A673 (cell line): ENCODE results near the gene RHO. TPM values are rescaled to one million over a fixed set of nuclear protein-coding genes. Genes with fewer than 3 reads are reported as not detected.

Experiments used
- BruUV-seq: library from RNA; stranded (reverse); fragments of 400-500 nt; replicated peaks from 2 replicates; lab custom pipeline; 2021; lab: Mats Ljungman, UMichigan
- CTCF ChIA-PET: fragments of 300-600 bp; sonication (Branson Sonifier 250); formaldehyde crosslinking; loops from one replicate; lab custom pipeline; 2022; ENCODE audit warnings: antibody characterized with exemption; lab: Charles Lee
- POLR2A ChIA-PET: fragments of 300-600 bp; sonication (Branson Sonifier 250); formaldehyde crosslinking; loops from one replicate; lab custom pipeline; 2022; ENCODE audit warnings: antibody characterized with exemption; ENCODE audit not compliant: low non-redundant PET; lab: Charles Lee
- DNase-seq: peaks from one replicate; pipeline ENCODE4 v3.0.0-alpha.2; 2015; ENCODE audit warnings: low spot score
- H3K27ac ChIP-seq: fragments of 200-600 bp; sonication (generic); 2 replicates; pipeline ENCODE4 v1.5.1; 2016; ENCODE audit warnings: mixed run types, low read depth, mild to moderate bottlenecking, mixed read lengths, antibody characterized with exemption, low read length; ENCODE audit not compliant: poor library complexity, severe bottlenecking
- H3K27me3 ChIP-seq: fragments of 200-600 bp; sonication (generic); replicated peaks from 2 replicates; pipeline ENCODE4 v1.6.1; 2017; ENCODE audit warnings: mixed run types, low read depth, mild to moderate bottlenecking, mixed read lengths, antibody characterized with exemption, low read length; ENCODE audit not compliant: insufficient read depth, poor library complexity
- H3K36me3 ChIP-seq: fragments of 200-600 bp; sonication (generic); 2 replicates; pipeline ENCODE4 v1.6.1; 2016; ENCODE audit warnings: mixed run types, mild to moderate bottlenecking, mixed read lengths, antibody characterized with exemption, low read length; ENCODE audit not compliant: insufficient read depth, poor library complexity, severe bottlenecking
- H3K4me1 ChIP-seq: fragments of 200-600 bp; sonication (generic); 2 replicates; pipeline ENCODE4 v1.6.1; 2017; ENCODE audit warnings: mixed run types, mild to moderate bottlenecking, mixed read lengths, antibody characterized with exemption, low read length; ENCODE audit not compliant: insufficient read depth, poor library complexity, severe bottlenecking
- H3K4me3 ChIP-seq: fragments of 200-600 bp; sonication (generic); 2 replicates; pipeline ENCODE4 v1.5.1; 2016; ENCODE audit warnings: low read depth, mixed run types, mild to moderate bottlenecking, mixed read lengths, low read length; ENCODE audit not compliant: poor library complexity, severe bottlenecking
- H3K9me3 ChIP-seq: fragments of 200-600 bp; sonication (generic); 2 replicates; pipeline ENCODE4 v1.6.1; 2016; ENCODE audit warnings: mixed run types, low read depth, mild to moderate bottlenecking, mixed read lengths, antibody characterized with exemption, low read length; ENCODE audit not compliant: poor library complexity, severe bottlenecking
- EZH2 ChIP-seq: fragments of 200-600 bp; sonication (generic); IDR thresholded peaks from 2 replicates; pipeline ENCODE4 v1.6.1; 2017; ENCODE audit warnings: borderline replicate concordance, low read depth, mild to moderate bottlenecking, mixed read lengths, antibody characterized with exemption, low read length; ENCODE audit not compliant: poor library complexity, severe bottlenecking
- intact Hi-C: fragments of 100-400 bp; cut with micrococcal nuclease; formaldehyde crosslinking; loops from one replicate; pipeline ENCODE4 v1.10.0; 2022; ENCODE audit not compliant: unreplicated experiment
- total RNA-seq: library from RNA; stranded (reverse); gene quantifications from 2 replicates; pipeline ENCODE4 v1.2.3, GENCODE V29; 2021
- TF ChIP-seq, protein P1 (sequence below): fragments of 300-800, 200-600 bp; sonication (generic); conservative IDR thresholded peaks from 2 replicates; pipeline ENCODE4 v1.5.1; 2017; ENCODE audit warnings: low read depth, mild to moderate bottlenecking, antibody characterized with exemption, low read length, moderate library complexity, mixed read lengths

The RHO gene
- total RNA-seq, 1 experiment from 2014 or later: not detected

DNA sequence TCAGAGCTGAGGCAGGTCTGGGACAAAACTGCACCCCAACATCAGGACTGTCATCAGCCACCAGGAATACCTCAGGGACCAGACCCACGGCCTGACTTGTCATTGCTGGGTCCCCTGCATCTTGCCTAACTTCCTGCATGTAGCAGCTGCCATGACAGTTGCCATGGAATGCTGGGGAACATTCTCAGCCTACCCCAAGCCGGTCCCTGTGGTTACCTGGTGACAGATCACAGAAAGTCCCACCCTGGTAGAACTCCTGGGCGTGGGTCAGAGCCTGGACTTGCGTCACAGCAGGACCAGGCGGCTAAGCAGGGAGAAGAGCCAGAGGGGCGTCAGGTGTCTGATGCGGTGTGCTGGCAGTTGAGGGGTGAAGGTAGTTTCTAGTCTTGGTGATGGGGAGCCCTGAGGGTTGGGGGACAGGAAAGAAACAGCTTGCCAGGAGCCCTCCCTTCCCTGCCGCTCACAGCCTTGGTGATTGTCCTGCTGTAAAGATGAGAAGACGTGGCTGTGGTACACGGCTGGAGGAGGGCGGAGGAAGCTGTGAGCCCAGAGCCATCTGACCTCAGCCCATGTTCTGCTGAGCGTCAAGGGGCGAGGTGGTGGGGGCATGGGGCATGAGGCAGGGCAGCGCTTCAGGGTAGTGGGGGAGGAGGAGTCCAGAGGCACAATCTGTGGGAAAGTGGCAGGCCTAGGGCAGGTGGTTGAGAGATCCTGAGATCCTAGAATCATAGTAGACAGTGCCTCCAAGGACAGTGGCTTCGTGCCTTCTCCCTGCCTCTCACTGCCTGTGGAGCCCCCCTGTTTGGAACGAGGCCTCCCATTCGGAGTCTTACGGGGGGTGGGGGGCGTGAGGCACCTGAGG is 19.9 kb downstream of the RHO start:
- H3K36me3 ChIP-seq: no peaks in the 10 kb centered on the region
- H3K27me3 ChIP-seq: no peaks in the 10 kb centered on the region
- TF ChIP-seq, protein P1, sequence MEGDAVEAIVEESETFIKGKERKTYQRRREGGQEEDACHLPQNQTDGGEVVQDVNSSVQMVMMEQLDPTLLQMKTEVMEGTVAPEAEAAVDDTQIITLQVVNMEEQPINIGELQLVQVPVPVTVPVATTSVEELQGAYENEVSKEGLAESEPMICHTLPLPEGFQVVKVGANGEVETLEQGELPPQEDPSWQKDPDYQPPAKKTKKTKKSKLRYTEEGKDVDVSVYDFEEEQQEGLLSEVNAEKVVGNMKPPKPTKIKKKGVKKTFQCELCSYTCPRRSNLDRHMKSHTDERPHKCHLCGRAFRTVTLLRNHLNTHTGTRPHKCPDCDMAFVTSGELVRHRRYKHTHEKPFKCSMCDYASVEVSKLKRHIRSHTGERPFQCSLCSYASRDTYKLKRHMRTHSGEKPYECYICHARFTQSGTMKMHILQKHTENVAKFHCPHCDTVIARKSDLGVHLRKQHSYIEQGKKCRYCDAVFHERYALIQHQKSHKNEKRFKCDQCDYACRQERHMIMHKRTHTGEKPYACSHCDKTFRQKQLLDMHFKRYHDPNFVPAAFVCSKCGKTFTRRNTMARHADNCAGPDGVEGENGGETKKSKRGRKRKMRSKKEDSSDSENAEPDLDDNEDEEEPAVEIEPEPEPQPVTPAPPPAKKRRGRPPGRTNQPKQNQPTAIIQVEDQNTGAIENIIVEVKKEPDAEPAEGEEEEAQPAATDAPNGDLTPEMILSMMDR: no peak
- no peak for TF ChIP-seq EZH2
- H3K27ac ChIP-seq: no peak overlapping the region
- intact Hi-C loops: no loop called here
- CTCF ChIA-PET: no interaction called here
- DNase-seq: no peak
- H3K9me3 ChIP-seq: no peaks in the 10 kb centered on the region
- BruUV-seq: no TSS peak
- peaks cover 5% of the 10 kb centered on the region for H3K4me1 ChIP-seq
- no peak overlapping the region for H3K4me3 ChIP-seq
- POLR2A ChIA-PET: no interaction called here

DNA sequence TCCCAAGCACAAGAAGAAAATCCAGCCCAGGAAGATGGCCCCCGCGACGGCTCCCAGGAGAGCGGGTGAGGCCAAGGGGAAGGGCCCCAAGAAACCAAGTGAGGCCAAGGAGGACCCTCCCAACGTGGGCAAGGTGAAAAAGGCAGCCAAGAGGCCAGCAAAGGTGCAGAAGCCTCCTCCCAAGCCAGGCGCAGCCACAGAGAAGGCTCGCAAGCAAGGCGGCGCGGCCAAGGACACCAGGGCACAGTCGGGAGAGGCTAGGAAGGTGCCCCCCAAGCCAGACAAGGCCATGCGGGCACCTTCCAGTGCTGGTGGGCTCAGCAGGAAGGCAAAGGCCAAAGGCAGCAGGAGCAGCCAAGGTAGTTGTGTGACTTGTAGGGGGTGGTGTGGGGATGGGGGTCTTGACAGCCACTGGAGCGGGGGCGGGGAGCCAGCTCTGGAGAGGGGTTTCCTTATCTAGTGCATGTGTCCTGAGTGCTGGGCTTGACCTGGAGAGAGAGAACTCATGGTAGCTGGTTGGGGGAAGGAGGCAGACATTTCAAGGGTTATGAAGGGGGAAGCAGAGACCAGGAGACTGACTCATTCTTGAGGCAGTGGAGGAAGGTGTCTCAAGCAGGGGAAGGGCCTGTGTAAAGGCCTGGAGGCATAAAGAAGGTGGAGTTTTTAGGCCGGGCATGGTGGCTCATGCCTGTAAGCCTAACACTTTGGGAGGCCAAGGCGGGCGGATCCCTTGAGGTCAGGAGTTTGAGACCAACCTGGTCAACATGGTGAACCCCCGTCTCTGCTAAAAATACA is 20.8 kb downstream of the RHO start:
- no peaks in the 10 kb centered on the region for H3K36me3 ChIP-seq
- TF ChIP-seq, protein P1: no peak
- TF ChIP-seq EZH2: no peak
- CTCF ChIA-PET: no interaction called here
- no peak for DNase-seq
- H3K27ac ChIP-seq: no peak overlapping the region
- H3K4me3 ChIP-seq: no peak overlapping the region
- intact Hi-C loops: no loop called here
- BruUV-seq: no TSS peak
- POLR2A ChIA-PET: no interaction called here
- H3K4me1 ChIP-seq: peaks cover 8% of the 10 kb centered on the region
- H3K27me3 ChIP-seq: no peaks in the 10 kb centered on the region
- no peaks in the 10 kb centered on the region for H3K9me3 ChIP-seq

DNA sequence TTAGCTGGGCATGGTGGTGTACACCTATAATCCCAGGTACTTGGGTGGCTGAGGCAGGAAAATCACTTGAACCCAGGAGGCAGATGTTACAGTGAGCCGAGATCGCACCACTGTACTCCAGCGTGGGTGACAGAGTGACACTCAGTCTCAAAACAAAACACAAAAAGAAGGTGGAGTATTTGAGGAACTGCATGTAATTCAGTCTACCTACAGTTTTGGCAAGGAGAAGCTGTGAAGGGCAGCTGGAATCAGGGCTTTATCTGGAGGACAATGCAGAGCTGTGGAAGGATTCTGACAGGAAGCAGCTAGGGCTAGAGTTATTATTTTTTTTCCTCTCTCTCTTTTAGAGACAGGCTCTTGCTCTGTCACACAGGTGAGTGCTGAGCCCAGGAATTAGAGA is 21.4 kb downstream of the RHO start:
- TF ChIP-seq EZH2: no peak
- TF ChIP-seq, protein P1: no peak

More for the DNA sequence above, 21.4 kb downstream of the RHO start:
- ChIA-PET POLR2A (no interaction called here), CTCF (no interaction called here)
- BruUV-seq: no TSS peak
- no peaks in the 10 kb centered on the region for H3K27me3 ChIP-seq
- H3K27ac ChIP-seq: no peak overlapping the region
- no peaks in the 10 kb centered on the region for H3K9me3 ChIP-seq
- intact Hi-C loops: no loop called here
- no peak overlapping the region for H3K4me3 ChIP-seq
- peaks cover 8% of the 10 kb centered on the region for H3K4me1 ChIP-seq
- DNase-seq: no peak
- no peaks in the 10 kb centered on the region for H3K36me3 ChIP-seq
